ENCODE results near the gene CRNN.
A peak's percentile ranks its signal among the peaks of the same experiment; 100 is the strongest.

The CRNN gene

DNA sequence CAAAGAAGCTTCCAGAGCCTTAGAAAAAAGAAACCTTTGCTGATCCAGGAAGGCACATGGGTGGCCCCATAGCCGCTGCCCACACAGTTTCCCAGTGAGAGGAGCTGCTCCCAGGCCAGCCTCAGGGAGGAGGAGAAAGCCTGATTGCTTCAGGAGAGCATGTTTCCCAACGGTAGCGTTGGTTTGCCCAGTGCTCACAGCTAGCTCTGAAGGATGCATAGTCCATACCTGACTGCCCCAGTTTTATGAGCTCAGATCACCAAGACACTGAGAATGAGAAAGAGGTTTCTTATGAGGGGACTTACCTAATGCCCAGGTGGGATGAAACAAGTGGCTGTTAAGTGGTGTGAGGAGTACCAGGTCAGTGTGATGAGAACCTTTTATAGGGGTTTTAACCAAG is at the start of gene CRNN:
Gene CRNN, minus strand, starts transcription at position 355 of the 400 bp plus-strand sequence. CDS start 2,030 bp downstream, outside the sequence.
- no peak for DNase-seq

DNA sequence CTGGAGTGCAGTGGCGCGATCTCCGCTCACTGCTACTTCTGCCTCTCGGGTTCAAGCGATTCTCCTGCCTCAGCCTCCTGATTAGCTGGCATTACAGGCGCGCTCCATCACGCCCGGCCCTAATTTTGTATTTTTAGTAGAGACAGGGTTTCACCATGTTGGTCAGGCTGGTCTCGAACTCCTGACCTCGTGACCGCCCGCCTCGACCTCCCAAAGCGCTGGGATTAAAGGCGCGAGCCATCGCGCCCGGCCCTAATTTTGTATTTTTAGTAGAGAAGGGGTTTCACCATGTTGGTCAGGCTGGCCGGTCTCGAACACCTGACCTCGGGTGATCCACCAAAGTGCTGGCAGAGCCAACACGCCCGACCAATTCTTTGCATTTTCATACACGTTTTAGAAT is 48.6 kb upstream of the CRNN start:
- no peak for DNase-seq

DNA sequence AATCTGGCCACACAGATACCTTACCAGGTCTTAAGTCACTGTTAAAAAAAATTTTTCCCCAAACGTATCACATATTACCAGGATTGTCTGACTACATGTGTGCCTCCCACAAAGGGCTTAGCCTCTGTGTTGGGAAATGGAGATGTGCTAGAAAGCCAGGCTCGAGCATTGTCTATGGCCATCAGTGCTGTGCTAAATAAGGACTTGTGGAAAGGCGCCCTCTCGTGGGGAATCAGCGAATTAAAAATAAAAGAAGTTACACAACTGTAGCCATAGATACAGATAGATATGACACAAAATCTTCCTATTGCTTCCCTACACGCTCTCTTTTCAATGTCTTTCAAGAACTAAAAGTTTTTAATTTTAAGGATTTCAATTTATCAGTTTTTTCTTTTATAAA is 47.5 kb upstream of the CRNN start:
- peak; percentile 51 to 68 for DNase-seq

DNA sequence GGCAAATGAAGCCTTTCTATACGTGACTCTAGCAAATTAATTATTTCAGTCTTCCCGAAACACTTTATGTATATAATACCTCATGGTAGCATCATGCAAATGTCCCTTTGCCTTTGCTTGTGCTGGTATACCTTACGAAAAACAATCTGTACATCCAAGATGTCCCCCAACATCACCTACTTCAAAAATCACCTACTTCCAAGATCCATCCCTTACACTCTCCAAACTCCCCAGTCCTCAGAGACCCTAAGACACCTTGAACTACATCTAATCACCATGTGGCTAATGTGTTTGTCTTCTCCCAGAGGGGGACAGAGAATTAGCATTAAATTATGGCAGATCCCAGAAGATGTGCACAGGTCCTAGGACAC is 46.5 kb upstream of the CRNN start:
- no peak for DNase-seq

DNA sequence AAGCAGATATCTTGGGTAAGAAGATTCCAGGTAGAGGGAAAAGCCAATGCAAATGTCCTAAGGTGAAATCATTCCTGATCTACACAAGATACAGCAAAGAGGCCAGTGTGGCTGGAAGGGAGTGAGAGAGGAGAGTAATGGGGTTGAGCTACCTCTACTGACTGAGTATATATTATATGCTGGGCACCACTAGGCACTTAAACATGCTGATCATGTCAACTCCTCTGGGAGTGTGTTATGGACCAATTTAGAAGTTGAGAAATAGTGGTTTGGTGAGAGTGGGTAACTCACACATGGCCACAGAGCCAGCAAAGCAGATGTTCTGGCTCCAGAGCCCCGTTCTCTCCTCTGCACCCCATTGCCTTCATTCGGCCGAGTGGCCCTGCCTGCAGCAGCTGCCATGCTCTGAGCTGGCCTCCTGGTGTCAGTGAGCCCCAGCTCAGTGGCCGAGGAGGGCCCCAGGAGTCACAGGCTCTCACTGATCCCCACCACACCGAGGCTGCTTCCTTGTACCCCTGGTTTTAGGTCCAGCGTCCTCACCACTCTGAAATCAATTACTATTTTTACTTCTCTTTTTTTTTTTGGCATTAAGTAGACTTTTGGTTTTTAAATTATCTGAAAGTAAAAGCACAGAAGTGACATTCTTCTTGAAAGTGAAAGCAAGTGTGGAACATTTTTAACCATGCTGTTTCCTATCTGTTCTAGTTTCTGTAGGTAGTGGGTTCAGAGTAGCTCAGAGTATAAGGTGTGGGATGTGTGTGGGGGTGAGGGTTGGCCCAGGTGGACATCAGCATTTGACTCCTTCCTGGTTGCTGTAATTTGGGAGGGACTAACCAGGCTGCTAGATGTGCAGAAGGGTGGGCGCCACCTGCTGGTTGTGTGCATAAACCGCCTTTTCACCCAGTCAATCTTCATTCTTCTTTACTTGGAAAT is 45.8 kb upstream of the CRNN start:
- peak; percentile 71 to 77 for DNase-seq

DNA sequence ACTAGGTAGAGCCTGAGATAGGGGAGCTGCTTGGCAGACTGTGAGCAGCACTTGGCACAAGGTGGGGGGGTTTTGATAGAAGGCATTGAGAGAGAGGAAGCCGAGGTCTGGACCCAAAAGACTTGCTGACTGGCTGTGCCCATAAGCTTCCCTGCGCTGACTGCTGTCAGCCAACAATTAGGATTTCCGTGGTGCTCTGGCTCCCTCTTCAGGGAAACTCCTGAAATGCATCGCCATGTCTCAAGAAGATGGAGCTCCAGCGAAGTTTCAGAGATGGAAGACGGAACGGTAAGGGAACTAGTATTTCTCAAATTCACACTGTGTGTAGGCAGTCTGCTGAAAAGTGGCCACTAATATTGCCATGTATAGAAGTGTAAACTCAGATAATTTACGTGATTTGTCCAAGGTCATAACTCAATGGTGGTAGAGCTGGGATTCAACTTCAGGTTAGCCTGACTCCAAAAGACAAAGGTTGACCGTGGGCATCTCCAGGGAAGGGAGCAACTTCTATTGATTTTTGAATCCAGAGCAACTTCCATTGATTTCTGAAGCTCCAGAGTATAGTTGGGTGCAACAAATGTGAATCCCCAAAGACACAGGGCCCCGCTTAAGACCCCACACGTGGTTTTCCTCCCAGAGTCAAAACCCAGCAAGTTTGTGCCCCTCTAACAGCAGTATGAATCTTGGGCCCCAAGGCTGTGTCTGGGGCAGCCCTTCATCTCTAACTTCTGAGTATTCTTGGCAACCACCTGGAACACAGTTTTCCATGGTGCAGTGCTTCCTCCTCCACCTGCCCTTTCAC is 44.5 kb upstream of the CRNN start:
- peak; percentile 63 to 83 for DNase-seq

DNA sequence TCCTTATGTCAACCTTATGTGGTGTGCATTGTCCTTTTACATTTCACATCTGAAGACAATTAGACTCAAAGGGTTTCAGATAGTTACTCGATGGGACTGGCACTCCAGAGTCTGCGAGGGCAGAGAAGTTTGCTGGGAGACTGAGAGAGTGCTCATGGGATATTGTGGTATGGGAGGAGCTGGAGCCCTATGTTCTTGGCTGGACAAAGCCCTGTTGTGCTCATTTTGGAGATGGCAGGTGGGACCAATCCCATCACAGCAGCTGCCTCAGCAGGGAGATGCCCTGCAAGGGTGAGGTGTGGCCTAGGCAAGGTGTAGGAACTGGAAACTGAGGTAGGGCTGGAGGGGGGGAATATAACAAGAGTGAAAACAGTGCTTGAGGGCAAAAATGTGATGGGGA is 43.5 kb upstream of the CRNN start:
- no peak for DNase-seq

DNA sequence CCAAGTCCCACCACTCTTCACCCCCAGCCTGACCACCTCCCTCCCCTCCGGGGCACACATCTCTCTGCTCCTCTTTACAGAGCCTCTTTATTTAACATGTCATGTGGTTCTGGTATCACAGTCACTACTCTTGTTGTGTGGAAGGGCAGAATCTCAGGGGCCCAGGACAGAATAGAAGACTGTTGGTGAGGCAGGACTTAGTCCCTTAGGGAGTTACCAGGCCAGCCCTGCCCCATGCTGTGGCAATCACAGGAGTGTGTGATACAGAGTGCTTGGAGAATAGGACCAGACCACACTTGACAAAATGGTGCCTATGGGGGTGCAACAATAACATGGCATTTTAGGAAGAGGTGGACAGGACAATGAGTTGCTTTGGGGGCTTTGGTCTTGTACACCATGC is 43.0 kb upstream of the CRNN start:
- DNase-seq, result no peak

DNA sequence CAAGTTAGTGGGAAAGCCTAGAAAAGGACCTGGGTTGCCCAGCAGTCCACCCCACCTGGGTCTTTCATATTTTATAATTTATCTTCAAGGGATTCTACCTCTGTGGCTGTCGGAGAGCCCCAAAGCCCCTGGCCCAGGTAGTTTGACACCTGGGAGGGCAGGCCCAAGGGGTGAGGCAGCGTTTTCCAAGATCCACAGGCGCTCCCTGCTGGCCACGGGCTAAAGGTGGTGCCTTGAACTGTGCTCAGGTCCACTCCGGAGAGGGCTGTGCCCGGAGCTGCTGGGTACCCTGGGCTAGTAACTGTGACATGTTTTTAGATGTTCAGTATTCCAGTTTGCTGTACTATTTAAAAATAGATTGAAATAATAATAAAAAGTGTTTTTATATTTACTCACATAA is 37.2 kb upstream of the CRNN start:
- DNase-seq, result no peak

DNA sequence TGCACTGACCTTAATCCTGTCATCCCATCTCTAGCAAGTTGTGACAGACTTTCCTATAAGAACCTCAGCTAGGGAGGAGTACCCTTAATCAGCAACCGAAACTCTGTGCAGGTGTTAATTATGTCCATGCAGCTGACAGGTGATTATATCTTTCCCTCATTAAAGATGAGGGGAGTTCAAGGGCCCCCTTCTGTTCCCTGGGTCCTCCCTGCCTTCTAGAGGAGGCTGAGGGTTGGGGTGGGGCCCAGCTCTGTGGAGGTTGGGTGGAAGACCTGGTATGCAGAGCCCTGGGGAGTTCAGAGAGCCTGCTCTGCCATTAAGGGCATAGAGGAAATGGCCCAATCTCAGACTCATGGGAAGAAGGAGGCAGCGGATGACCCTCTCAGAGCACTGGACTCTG is 35.6 kb upstream of the CRNN start:
- DNase-seq, result no peak

DNA sequence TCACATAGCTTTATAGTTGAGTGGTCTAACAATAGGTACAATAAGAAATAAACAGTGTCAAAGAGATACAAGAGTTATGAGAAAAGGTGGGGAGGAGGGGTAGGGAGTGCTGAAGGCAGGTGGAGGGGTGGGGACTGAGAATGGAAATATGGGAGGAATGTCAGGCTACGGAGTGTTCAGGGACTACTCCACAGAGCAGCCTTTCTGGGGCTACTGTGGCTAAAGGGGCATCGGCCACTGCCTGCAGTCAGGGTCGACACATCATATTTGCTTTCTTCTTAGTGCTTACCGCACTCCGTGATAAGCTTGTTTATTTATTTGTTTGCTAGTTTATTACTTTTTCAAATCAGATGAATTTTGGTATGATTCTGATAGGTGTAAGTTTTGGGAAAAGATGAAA is 34.4 kb upstream of the CRNN start:
- no peak for DNase-seq

DNA sequence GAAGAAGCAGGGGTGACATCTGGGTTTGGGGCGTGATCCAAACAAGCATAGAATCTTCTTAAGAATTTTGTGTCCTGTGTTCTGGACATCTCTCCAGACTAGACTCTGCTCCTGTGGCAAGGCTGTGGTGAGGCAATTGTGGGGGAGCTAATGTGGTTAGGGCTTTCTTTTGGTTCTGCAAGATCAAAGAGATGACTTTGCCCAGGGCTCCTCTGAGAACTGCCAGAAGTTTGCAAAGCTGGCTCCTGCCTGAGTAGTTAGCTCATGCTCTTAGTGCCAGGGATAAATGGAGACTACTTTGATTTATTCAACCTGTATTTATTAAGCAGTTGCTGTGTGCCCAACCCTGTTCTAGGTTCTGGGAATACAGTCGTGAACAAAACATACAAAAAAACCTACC is 34.0 kb upstream of the CRNN start:
- no peak for DNase-seq

DNA sequence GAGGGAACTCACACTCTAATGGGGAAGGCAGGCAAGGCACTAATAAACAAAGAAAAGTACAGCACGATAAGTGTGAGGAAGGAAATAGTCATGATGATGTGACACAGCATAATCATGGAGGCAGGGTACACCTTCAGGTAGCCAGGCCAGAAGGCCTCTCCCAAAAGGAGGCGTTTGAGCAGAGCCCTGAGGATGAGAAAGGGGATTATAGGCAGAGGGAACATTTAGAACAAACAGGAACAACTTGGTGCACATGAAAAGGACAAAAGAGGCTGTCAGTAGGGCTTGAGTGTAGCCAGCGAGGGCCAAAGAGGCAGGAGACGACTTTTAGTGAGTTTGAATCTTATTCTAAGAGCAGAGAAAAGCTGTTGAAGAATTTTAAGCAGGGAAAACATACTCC is 33.4 kb upstream of the CRNN start:
- DNase-seq, result no peak

DNA sequence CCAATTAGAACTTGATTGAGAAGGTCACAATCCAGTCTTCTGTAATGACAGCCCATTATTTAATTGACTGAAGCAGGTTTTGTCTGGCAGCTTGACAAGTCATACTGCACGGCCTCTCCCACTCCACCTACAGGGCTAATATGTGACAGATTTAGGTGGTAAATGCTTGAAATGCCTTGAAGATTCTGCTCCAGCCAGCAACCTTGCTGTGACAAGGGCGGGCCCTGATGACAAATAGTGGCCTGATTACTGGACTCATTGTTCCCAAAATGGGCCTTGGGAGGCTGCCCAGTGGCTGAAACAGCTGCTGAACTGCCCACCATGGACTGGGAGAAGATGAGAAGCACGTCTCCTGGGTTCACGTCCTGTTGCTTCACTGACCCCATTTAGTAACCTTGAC is 30.0 kb upstream of the CRNN start:
- no peak for DNase-seq

DNA sequence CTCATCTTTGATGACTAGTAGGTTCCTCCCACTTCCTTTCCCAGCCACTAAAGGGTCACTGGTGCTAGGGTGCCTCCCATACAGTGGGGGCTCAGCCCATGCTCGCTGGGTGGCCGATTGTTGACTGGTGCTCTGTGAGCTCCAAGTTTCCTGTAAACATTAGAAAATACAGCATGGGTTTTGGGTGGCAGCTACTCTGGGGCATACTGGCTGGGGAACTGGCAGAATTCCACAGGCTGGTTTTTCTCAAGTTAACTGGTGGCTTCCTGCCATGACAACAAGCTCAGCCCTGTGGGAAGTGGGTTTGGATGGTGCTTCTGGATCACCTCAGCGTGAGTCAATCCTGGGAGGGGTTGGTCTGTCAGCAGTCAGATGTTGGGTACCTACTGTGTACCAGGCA is 28.7 kb upstream of the CRNN start:
- no peak for DNase-seq

DNA sequence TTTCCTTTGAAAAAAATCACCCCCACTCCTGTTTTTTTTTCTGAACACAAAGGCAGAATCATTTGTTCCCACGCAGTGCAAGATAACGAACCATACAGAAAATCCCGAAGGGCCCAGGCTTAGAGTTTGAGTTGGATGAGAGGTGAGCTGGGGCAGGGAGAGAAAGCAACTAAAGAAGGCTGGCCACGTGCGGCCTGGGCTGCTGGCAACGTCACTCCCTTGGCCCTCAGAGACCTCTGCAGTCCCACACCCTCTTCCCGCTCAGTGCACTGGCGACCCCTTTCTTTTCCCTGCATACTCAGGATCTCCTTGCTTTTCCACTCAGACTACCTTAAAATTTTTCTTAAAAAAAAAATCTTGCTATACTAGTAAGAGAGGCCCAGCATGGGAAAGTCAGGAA is 28.2 kb upstream of the CRNN start:
- DNase-seq, result no peak

DNA sequence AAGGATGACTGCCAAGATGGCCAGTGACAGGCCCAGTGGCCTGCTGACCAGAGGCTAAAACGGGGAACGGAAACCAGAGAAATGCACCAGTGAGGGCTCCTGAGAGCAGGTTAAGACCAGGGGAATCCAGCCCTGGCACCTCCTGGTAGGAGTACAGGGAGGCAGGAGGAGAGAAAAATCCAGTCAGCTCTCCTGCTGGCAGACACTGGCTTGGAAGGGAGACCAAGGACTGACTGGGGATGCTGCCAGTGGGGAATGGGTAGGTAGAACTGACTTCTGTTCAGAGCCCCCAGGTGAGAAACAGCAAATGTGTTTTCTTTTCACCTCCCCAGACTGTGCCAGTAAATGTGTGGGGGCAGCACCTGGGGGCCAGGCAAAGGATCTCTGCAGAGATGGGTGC is 27.7 kb upstream of the CRNN start:
- DNase-seq, result no peak

DNA sequence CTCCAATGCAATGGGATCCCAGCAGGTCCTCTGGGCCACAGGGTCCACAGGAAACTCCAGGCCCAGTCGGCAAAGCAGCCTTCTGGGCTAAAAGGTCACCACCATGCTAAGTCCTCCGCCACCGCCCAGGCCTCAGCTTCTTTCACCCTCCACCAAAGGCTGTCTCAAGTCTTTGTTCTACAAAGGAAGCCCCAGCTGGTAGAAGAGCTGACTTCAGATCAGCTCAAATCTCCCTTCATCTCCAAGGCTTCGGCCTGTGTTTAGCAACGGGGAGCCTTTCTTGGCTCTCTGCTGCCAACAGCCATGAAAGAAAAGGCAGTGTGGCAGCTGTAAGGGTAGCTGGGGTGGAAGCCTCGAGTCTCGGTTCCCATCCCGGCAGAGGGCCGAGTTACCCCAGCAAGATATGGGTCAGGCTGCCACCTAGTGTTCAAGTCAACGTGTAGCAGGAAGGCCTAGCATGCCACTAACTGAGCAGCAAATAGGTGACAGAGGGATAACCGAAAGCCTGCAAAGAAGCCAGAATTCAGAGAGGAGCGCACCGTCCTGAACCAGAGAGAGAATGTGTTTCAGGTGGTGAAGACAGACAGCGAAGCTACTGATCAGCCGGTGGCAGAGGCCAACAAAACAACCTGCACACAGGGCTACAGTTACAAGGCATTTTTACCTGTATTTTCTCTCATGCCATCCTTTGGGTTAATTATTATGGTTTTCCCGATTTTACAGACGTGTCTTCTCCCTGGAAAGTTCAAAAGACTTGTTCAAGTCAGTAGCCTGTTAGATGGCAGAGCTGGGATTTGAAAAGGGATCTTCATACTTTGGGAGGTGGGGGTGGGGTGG is 26.8 kb upstream of the CRNN start:
- peak; percentile 63 to 71 for DNase-seq

DNA sequence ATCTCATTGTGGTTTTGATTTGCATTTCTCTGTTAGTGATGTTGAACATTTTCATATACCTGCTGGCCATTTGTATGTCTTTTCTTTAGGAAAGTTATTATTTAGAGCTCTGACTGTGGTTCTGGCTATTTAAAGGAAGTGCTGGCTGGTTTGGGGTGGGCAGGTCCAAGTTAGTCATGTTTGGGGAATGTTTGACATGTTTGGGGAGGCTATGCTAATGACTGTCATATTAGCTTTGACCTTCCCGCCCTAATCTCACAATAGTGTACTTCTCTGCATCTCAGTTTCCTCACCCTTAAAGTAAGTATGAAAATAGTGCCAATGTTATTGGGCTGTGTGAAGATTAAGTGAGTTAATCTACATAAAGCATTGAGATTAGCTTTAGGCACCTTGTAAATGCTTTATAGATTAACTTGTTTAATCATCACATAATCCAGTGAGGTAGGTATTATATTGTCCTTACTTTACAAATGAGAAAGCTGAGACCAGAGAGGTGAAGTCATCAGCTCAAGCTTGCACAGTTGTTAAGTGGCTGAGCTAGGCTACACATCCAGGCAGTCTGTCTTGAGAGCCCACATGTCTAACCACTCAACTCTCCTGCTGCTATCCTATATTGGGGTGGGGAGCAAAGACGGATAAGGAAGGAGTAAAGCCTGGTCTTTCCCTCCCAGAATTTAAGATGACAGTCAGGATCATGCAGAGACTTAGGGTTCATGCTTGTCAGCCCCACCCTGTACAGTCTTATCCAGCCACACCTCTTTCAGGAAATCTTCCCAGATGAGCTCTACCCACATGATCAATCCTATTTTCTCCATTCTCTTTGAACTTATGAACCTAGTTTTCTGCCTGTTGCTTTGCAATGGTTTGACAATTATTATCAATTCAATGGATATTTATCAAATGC is 22.8 kb upstream of the CRNN start:
- DNase-seq, result no peak

DNA sequence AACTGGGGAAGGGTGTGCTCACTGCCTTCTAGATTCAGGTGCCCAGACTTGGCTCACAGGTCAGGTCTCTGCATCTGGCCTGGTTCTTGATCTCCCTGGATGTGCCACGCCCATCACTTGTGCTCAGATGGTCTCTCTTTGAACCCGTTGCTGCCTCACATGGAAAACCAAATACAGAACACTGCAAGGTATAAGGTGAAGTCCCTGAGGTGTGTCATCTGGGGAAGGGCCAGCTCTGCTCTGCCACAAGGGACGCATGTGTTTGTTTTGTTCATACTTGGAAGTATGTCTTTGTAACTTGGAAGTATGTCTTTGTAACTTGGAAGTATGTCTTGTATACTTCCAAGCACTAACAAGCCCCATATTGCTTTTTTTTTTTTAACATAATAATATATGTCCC is 13.4 kb upstream of the CRNN start:
- no peak for DNase-seq

DNA sequence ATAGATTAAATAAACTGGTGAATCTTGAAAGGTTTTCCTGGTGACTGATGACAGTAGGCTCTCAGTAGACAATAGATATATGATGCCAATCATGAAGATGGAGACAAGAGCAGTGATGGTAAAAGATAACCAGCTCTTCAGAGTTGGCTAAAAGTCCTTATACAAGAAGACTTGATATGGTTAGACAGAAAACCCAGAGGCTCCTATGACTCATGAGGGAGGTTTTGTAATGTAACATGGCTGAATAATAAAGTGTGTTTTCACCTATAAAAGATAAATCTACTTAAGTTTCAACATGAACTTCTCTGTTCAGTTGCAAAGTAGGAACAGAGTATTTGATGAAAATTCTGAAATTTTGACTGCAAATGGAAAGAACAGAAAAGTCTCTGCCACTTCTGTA is 12.7 kb upstream of the CRNN start:
- DNase-seq, result no peak

DNA sequence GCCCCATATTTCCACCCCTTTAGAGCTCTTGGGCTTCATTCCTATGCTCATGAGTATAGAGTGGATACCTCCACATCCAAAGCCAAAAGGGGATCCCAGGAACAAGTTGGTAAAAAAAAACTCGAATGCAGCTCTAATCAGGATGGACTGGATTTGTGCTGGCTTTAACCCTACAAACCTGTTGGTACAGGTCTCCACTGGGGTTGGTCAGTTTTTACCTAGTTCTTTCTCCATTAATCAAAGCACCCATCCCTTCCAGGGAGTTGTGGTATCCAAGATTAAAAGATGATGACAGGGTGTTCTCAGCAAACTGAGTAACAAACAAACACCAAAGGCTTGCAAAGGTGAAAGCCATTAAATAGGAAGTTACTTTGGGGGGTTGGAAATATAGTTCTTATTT is 5.9 kb upstream of the CRNN start:
- DNase-seq, result no peak

All from activated CD4-positive, alpha-beta T cell treated with anti-CD3 and anti-CD28 coated beads for 4 hours (primary cell).